GM21717 (cell line): ENCODE results near the gene PNPT1.
"Not testable (repeated sequence)": the region's sequence is repeated elsewhere in the genome, so short reads cannot be mapped to it uniquely, and the experiment has no call there.

Experiments used
- ATAC-seq: cut with Tn5 transposase; IDR thresholded peaks from one replicate; pipeline ENCODE4 v1.9.1; 2021; ENCODE audit warnings: mild to moderate bottlenecking, moderate library complexity; ENCODE audit not compliant: unreplicated experiment

The PNPT1 gene

DNA sequence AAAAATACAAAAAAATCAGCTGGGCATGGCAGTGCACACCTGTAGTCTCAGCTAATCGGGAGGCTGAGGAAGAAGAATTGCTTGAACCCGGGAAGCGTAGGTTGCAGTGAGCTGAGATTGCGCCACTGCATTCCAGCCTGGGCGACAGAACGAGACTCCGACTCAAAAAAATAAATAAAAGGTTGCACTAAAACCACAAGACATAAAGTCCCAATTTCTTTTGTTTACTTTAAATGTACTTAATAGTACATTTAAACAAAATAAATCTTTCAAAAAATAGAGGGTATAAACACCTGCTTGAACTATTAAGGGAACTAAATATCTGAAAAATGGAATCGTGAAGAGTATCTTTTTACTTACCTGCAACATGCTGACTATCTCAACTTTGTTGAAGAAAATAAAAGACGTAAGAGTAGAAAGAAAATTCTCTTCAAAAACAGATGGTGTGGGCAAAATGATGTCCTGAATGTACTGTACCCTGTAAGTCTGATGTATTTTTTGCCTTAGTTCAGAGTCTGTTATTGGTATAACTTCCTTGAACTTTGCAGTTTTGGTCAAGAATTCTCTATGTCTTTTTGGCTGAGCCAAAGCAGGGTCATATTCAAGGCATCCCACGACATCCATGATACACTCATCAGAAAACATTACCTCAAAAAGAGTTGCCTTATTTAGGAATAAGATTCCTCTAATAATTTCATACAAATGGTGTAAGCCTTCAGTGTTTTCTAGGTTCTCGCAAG is 95.4 kb downstream of the PNPT1 start:
- ATAC-seq, result no peak

DNA sequence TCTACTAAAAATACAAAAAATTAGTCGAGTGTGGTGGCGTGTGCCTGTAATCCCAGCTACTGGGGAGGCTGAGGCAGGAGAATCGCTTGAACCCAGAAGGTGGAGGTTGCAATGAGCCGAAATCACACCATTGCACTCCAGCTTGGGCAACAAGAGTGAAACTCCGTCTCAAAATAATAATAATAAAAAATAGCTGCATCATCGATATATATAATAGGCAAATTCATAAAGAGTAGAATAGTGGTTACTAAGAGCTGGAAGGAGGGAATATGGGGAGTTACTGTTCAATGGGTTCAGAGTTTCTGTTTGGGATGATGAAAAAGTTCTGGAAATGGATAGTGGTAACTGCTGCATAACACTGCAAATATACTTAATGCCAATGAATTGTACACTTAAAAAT is 96.8 kb downstream of the PNPT1 start:
- not testable (repeated sequence) for ATAC-seq

DNA sequence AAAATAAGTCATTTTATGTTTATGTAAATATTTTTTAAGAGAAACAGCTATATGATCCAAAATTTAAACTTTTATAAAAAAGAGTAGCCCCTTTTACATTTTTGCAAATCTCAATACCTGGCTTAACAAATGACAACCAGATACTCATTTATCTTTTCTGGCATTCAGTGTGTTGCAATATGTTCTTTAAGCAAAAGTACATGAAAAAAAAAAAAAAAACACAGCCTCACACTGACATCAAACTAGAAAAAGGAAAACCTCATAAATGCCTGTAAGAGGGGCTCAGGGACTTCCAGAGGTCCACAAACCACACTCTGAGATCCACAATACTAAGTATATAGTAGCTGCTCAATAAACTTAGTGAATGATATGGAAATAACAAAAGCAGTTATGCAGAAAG is 98.1 kb downstream of the PNPT1 start:
- ATAC-seq, result no peak

DNA sequence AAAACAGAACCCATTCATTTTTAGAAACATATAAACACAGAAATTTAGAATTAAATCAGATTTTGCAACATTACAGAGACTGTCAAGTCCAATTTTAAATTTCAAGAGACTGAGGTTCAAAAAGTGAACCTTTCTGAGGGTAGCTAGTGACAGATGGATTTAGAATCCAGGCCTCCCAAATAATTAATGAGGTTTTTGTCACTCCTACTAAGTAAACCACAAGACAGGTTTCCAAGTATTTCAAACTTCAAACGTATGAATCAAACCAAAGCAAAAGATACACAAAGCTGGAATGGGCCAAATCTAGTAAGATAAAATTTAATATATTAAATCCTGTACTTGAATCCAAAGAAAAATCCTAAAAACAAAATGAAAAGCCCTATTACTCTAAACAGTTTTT is 101.5 kb downstream of the PNPT1 start:
- ATAC-seq, result no peak

DNA sequence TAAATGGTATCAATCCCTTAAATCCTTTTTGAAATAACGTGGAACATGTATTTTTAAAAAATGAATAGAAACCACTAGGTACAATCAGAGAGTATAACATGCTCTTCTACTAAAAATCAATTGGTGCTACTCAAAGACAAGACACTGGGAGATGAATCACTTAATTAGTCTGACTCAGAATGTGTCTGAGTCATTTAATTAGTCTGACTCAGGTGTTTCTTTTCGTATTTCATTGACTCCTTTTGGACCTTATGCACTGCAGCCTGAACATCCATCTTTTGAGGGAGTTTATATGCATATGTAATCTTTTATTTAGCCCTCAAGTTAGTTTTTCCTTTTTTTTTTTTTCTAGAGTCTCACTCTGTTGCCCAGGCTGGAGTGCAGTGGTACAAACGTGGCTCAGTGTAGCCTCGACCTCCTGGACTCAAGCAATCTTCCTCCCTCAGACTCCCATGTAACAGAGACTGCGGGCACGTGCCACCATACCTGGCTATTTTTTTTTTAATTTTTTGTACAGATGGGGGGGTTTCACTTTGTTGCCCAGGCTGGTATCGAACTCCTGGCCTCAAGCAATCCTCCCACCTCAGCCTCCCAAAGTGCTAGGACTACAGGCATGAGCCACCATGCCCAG is 102.7 kb downstream of the PNPT1 start:
- ATAC-seq, result no peak

DNA sequence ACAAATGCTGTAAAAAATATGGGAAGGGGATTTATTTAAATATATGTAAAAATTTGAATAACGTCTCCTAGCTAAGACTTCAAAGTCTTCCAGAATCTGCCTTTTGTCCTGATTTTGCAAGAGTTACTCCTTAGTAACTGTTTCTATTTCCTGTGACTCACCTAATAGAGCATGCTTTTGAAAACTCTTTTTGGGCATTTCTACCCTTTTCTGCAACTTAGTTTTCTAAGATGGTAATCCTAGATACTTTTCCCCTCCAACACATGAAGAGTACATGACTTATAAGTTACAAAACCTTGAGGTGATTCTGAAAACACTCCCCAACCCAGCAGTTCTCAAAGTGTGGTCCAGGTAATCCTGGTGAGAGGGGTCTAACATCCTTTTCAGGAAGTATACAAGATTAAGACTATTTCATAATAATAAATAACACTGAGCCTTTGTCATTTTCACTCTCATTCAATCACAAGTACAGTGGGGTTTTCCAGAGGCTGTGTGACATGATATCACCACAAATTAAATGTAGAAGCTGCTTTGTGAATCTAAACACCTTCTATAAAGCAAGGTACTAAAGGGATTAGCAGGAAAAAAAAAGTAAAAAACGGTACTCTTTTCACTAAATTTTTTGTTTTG is 108.1 kb downstream of the PNPT1 start:
- no peak for ATAC-seq
